NB4 (cell line): ENCODE results near the gene MRPS30.

Experiments
- MYC ChIP-seq: IDR thresholded peaks from 2 replicates; pipeline ENCODE4 v1.6.1; 2011; ENCODE audit warnings: low read depth, low read length
- POLR2A ChIP-seq: IDR thresholded peaks from 2 replicates; pipeline ENCODE4 v1.6.1; 2011; ENCODE audit warnings: mild to moderate bottlenecking; ENCODE audit not compliant: insufficient read length; ENCODE audit errors: extremely low read depth
- TF ChIP-seq, protein P1 (sequence below): IDR thresholded peaks from 2 replicates; pipeline ENCODE4 v1.6.1; 2011; ENCODE audit warnings: low read depth, low read length
- TF ChIP-seq, protein P2 (sequence below): IDR thresholded peaks from one replicate; pipeline ENCODE4 v1.5.1; 2012; ENCODE audit warnings: low read depth, low read length

GRCh38 chr5:44807269-44807668 is 1.5 kb upstream of the MRPS30 start:
- TF ChIP-seq, protein P1, sequence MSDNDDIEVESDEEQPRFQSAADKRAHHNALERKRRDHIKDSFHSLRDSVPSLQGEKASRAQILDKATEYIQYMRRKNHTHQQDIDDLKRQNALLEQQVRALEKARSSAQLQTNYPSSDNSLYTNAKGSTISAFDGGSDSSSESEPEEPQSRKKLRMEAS: no peak
- TF ChIP-seq, protein P2, sequence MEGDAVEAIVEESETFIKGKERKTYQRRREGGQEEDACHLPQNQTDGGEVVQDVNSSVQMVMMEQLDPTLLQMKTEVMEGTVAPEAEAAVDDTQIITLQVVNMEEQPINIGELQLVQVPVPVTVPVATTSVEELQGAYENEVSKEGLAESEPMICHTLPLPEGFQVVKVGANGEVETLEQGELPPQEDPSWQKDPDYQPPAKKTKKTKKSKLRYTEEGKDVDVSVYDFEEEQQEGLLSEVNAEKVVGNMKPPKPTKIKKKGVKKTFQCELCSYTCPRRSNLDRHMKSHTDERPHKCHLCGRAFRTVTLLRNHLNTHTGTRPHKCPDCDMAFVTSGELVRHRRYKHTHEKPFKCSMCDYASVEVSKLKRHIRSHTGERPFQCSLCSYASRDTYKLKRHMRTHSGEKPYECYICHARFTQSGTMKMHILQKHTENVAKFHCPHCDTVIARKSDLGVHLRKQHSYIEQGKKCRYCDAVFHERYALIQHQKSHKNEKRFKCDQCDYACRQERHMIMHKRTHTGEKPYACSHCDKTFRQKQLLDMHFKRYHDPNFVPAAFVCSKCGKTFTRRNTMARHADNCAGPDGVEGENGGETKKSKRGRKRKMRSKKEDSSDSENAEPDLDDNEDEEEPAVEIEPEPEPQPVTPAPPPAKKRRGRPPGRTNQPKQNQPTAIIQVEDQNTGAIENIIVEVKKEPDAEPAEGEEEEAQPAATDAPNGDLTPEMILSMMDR: no peak
- TF ChIP-seq POLR2A (no peak), MYC (no peak)
